PC-3 (cell line): ENCODE data around the gene MYLK2. TPM values are rescaled to one million over a fixed set of nuclear protein-coding genes. Genes with fewer than 3 reads are reported as not detected.

Source experiments
- ATAC-seq: fragments of 200-7000 bp; cut with Tn5 transposase; 2 replicates; pipeline ENCODE4 v1.9.1; 2020; ENCODE audit warnings: mild to moderate bottlenecking, moderate library complexity
- BruUV-seq: library from RNA; stranded (reverse); fragments of 400-500 nt; replicated peaks from 2 replicates; lab custom pipeline; 2021; lab: Mats Ljungman, UMichigan
- CTCF ChIA-PET: fragments of 300-600 bp; sonication (Branson Sonifier 250); formaldehyde crosslinking; loops from one replicate; lab custom pipeline; 2022; ENCODE audit warnings: antibody characterized with exemption; lab: Charles Lee
- POLR2A ChIA-PET: fragments of 300-600 bp; sonication (Branson Sonifier 250); formaldehyde crosslinking; loops from one replicate; lab custom pipeline; 2022; ENCODE audit warnings: antibody characterized with exemption; ENCODE audit not compliant: unreplicated experiment; lab: Charles Lee
- DNase-seq: peaks from one replicate; pipeline ENCODE4 v3.0.0-alpha.2; 2015
- H2AFZ ChIP-seq: fragments of 300-600 bp; sonication (generic); 2 replicates; pipeline ENCODE4 v1.6.0; 2016; ENCODE audit warnings: antibody characterized with exemption, low read length
- H3F3A ChIP-seq: fragments of 300-600 bp; sonication (generic); one replicate; pipeline ENCODE4 v1.6.0; 2017; ENCODE audit warnings: antibody characterized with exemption, low read length, control low read depth, mild to moderate bottlenecking; ENCODE audit not compliant: unreplicated experiment
- H3K27ac ChIP-seq: fragments of 300-600 bp; sonication (generic); 2 replicates; pipeline ENCODE4 v1.5.1; 2016; ENCODE audit warnings: mild to moderate bottlenecking, low read length
- H3K27me3 ChIP-seq: fragments of 300-600 bp; sonication (generic); 2 replicates; pipeline ENCODE4 v1.6.1; 2016; ENCODE audit warnings: low read length, mixed read lengths
- H3K36me3 ChIP-seq: fragments of 300-600 bp; sonication (generic); 2 replicates; pipeline ENCODE4 v1.6.1; 2016; ENCODE audit warnings: low read depth, mixed run types, low read length, mixed read lengths
- H3K4me1 ChIP-seq: fragments of 300-600 bp; sonication (generic); 2 replicates; pipeline ENCODE4 v1.5.1; 2016; ENCODE audit warnings: low read length; ENCODE audit not compliant: insufficient read depth
- H3K4me2 ChIP-seq: fragments of 300-600 bp; sonication (generic); 2 replicates; pipeline ENCODE4 v1.6.0; 2016; ENCODE audit warnings: low read length
- H3K4me3 ChIP-seq: fragments of 300-600 bp; sonication (generic); 2 replicates; pipeline ENCODE4 v1.5.1; 2016; ENCODE audit warnings: mild to moderate bottlenecking, low read length, mixed read lengths
- H3K79me2 ChIP-seq: fragments of 300-600 bp; sonication (generic); 2 replicates; pipeline ENCODE4 v1.6.1; 2017; ENCODE audit warnings: low read length, mixed read lengths
- H3K9ac ChIP-seq: fragments of 300-600 bp; sonication (generic); 2 replicates; pipeline ENCODE4 v1.6.0; 2016; ENCODE audit warnings: mild to moderate bottlenecking, low read length
- H3K9me2 ChIP-seq: fragments of 300-600 bp; sonication (generic); replicated peaks from 2 replicates; pipeline ENCODE4 v1.6.1; 2016; ENCODE audit warnings: mixed run types, low read length, mixed read lengths
- H3K9me3 ChIP-seq: fragments of 300-600 bp; sonication (generic); 2 replicates; pipeline ENCODE4 v1.6.1; 2016; ENCODE audit warnings: low read length, mixed read lengths
- H4K20me1 ChIP-seq: fragments of 300-600 bp; sonication (generic); 2 replicates; pipeline ENCODE4 v1.6.1; 2016; ENCODE audit warnings: low read length, mixed read lengths
- CTCF ChIP-seq: fragments of 300-600 bp; sonication (generic); conservative IDR thresholded peaks from 2 replicates; pipeline ENCODE4 v1.5.1; 2017; ENCODE audit warnings: antibody characterized with exemption, low read depth, mild to moderate bottlenecking, low read length
- EZH2 ChIP-seq: fragments of 300-600 bp; sonication (generic); IDR thresholded peaks from one replicate; pipeline ENCODE4 v1.6.1; 2017; ENCODE audit warnings: antibody characterized with exemption, mild to moderate bottlenecking, low read length; ENCODE audit not compliant: unreplicated experiment
- EZH2phosphoT487 ChIP-seq: fragments of 300-600 bp; sonication (generic); IDR thresholded peaks from 2 replicates; pipeline ENCODE4 v1.6.1; 2018; ENCODE audit warnings: mild to moderate bottlenecking, antibody characterized with exemption, low read length, borderline replicate concordance
- intact Hi-C: fragments of 100-400 bp; cut with micrococcal nuclease; formaldehyde crosslinking; loops from 2 replicates; pipeline ENCODE4 v1.9.0; 2023
- total RNA-seq: library from RNA; depleted of rRNA; stranded (reverse); fragments of >200 nt; gene quantifications from 2 replicates; pipeline ENCODE4 v1.2.3, GENCODE V29; 2014

Gene MYLK2
- total RNA-seq, 1 experiment from 2014 or later, result 1.7 TPM

- TF ChIP-seq EZH2phosphoT487, result no peak
- no peak for TF ChIP-seq EZH2
- TF ChIP-seq CTCF, result no peak
- H3K27ac ChIP-seq, result no peak overlapping the region
These were observed 12.4 kb upstream of the MYLK2 start for GRCh38 chr20:31806564-31807355.

GRCh38 chr20:31808481-31808880, 10.7 kb upstream of the MYLK2 start:
- H3K27ac ChIP-seq, result no peak overlapping the region
- ChIA-PET CTCF (interaction anchor here (0.5 kb wide), 1 partner anchor 174 kb away, joined by 3 read pairs; no protein-coding TSS in a partner anchor), POLR2A (interaction anchor here (0.7 kb wide), 1 partner anchor 29 kb away, joined by 3 read pairs; no protein-coding TSS in a partner anchor)
- no peak overlapping the region for H2AFZ ChIP-seq
- no peak overlapping the region for H3K4me2 ChIP-seq
- DNase-seq, result no peak
- peaks cover 17% of the 10 kb centered on the region for H3K4me1 ChIP-seq
- no peak for ATAC-seq
- BruUV-seq, result no TSS peak
- intact Hi-C loops, result no loop called here
- no peaks in the 10 kb centered on the region for H3K79me2 ChIP-seq
- no peaks in the 10 kb centered on the region for H3K9me3 ChIP-seq
- no peak overlapping the region for H3K9ac ChIP-seq
- H3K27me3 ChIP-seq, result no peaks in the 10 kb centered on the region
- H4K20me1 ChIP-seq, result no peaks in the 10 kb centered on the region
- no peaks in the 10 kb centered on the region for H3K9me2 ChIP-seq
- H3F3A ChIP-seq, result no peaks in the 10 kb centered on the region
- H3K4me3 ChIP-seq, result no peak overlapping the region
- H3K36me3 ChIP-seq, result peaks cover 29% of the 10 kb centered on the region
- TF ChIP-seq EZH2 (no peak), EZH2phosphoT487 (no peak), CTCF (no peak)

More at GRCh38 chr20:31806564-31807355, 12.4 kb upstream of the MYLK2 start:
- no peaks in the 10 kb centered on the region for H3K9me2 ChIP-seq
- no peaks in the 10 kb centered on the region for H3K79me2 ChIP-seq
- ATAC-seq (peak; percentile 35), DNase-seq (peak; percentile 22)
- H3K27me3 ChIP-seq, result no peaks in the 10 kb centered on the region
- H3K9ac ChIP-seq, result no peak overlapping the region
- H3K9me3 ChIP-seq, result no peaks in the 10 kb centered on the region
- H3K4me1 ChIP-seq, result peaks cover 17% of the 10 kb centered on the region
- H4K20me1 ChIP-seq, result no peaks in the 10 kb centered on the region
- H3K36me3 ChIP-seq, result peaks cover 37% of the 10 kb centered on the region
- H3K4me2 ChIP-seq, result no peak overlapping the region
- BruUV-seq, result no TSS peak
- intact Hi-C loops, result no loop called here
- no peak overlapping the region for H2AFZ ChIP-seq
- POLR2A ChIA-PET, result interaction anchor here (0.5 kb wide), 1 partner anchor 84 kb away, joined by 5 read pairs; the partner anchor contains the start of gene BCL2L1
- CTCF ChIA-PET, result interaction anchor here (0.5 kb wide), 1 partner anchor 292 kb away, joined by 5 read pairs; the partner anchor contains the start of gene HM13
- H3F3A ChIP-seq, result no peaks in the 10 kb centered on the region
- no peak overlapping the region for H3K4me3 ChIP-seq

GRCh38 chr20:31809661-31810060, 9.5 kb upstream of the MYLK2 start:
- no peaks in the 10 kb centered on the region for H4K20me1 ChIP-seq
- H2AFZ ChIP-seq, result no peak overlapping the region
- H3K9ac ChIP-seq, result peak overlapping the region; percentile 43
- peak overlapping the region; percentile 29; the same call in 1 of the 2 replicates for H3K4me2 ChIP-seq
- ChIA-PET POLR2A (no interaction called here), CTCF (no interaction called here)
- no peak overlapping the region for H3K4me3 ChIP-seq
- H3K79me2 ChIP-seq, result no peaks in the 10 kb centered on the region
- H3K4me1 ChIP-seq, result peaks cover 17% of the 10 kb centered on the region
- DNase-seq (no peak), ATAC-seq (no peak)
- H3F3A ChIP-seq, result no peaks in the 10 kb centered on the region
- no peaks in the 10 kb centered on the region for H3K9me2 ChIP-seq
- intact Hi-C loops, result no loop called here
- H3K27me3 ChIP-seq, result no peaks in the 10 kb centered on the region
- H3K36me3 ChIP-seq, result peaks cover 20% of the 10 kb centered on the region; the same call in 1 of the 2 replicates
- no peaks in the 10 kb centered on the region for H3K9me3 ChIP-seq
- TF ChIP-seq EZH2phosphoT487 (no peak), EZH2 (no peak), CTCF (no peak)
- BruUV-seq, result no TSS peak
- H3K27ac ChIP-seq, result peak overlapping the region; percentile 84
